Neural cell (in vitro differentiated cells): ENCODE results near the gene FRY. TPM values are rescaled to one million over a fixed set of nuclear protein-coding genes. Genes with fewer than 3 reads are reported as not detected.

Experiments
- H2AFZ ChIP-seq: fragments of 200-600, 300-800 bp; sonication (generic), shearing (Covaris generic); 2 replicates; pipeline ENCODE4 v1.6.0; 2014; ENCODE audit warnings: low read depth, mild to moderate bottlenecking, antibody characterized with exemption, low read length, moderate library complexity
- H3F3A ChIP-seq: fragments of 200-600 bp; shearing (Covaris generic); 2 replicates; pipeline ENCODE4 v1.6.1; 2016; ENCODE audit warnings: mild to moderate bottlenecking, moderate library complexity, mixed read lengths, antibody characterized with exemption, low read length; ENCODE audit not compliant: insufficient read depth, poor library complexity, severe bottlenecking
- H3K27ac ChIP-seq: fragments of 200-600, 300-800 bp; sonication (generic), shearing (Covaris generic); 2 replicates; pipeline ENCODE4 v1.5.1; 2014; ENCODE audit warnings: mild to moderate bottlenecking, low read length, moderate library complexity
- H3K27me3 ChIP-seq: fragments of 300-800, 200-600 bp; sonication (generic), shearing (Covaris generic); 2 replicates; pipeline ENCODE4 v1.6.0; 2014; ENCODE audit warnings: mild to moderate bottlenecking, low read depth, low read length, moderate library complexity; ENCODE audit not compliant: insufficient read depth
- H3K36me3 ChIP-seq: fragments of 300-800, 200-600 bp; sonication (generic), shearing (Covaris generic); 2 replicates; pipeline ENCODE4 v1.5.1; 2014; ENCODE audit warnings: mild to moderate bottlenecking, antibody characterized with exemption, low read length, moderate library complexity; ENCODE audit not compliant: insufficient read depth
- H3K4me2 ChIP-seq: fragments of 300-800, 200-600 bp; sonication (generic), shearing (Covaris generic); 2 replicates; pipeline ENCODE4 v1.6.0; 2014; ENCODE audit warnings: mild to moderate bottlenecking, low read length
- H3K4me3 ChIP-seq: fragments of 300-800, 200-600 bp; sonication (generic), shearing (Covaris generic); 2 replicates; pipeline ENCODE4 v1.5.1; 2014; ENCODE audit warnings: mild to moderate bottlenecking, low read length, moderate library complexity
- H3K79me2 ChIP-seq: fragments of 200-600 bp; shearing (Covaris generic); replicated peaks from 2 replicates; pipeline ENCODE4 v1.6.0; 2014; ENCODE audit warnings: mild to moderate bottlenecking, low read length, moderate library complexity; ENCODE audit not compliant: insufficient read depth
- H3K9ac ChIP-seq: fragments of 300-800, 200-600 bp; sonication (generic), shearing (Covaris generic); 2 replicates; pipeline ENCODE4 v1.6.1; 2016; ENCODE audit warnings: mild to moderate bottlenecking, low read length, mixed read lengths
- H3K9me2 ChIP-seq: fragments of 200-600 bp; shearing (Covaris generic); 2 replicates; pipeline ENCODE4 v1.6.1; 2016; ENCODE audit warnings: mild to moderate bottlenecking, low read length, mixed read lengths; ENCODE audit not compliant: insufficient read depth
- H3K9me3 ChIP-seq: fragments of 200-600, 300-800 bp; sonication (generic), shearing (Covaris generic); 2 replicates; pipeline ENCODE4 v1.6.1; 2016; ENCODE audit warnings: mild to moderate bottlenecking, mixed run types, low read length, moderate library complexity, mixed read lengths
- H4K20me1 ChIP-seq: fragments of 200-600 bp; shearing (Covaris generic); 2 replicates; pipeline ENCODE4 v1.6.1; 2016; ENCODE audit warnings: mild to moderate bottlenecking, mixed run types; ENCODE audit not compliant: insufficient read depth
- EP300 ChIP-seq: fragments of 450-650 bp; conservative IDR thresholded peaks from 2 replicates; pipeline ENCODE4 v1.6.1; 2014; ENCODE audit warnings: antibody characterized with exemption, mild to moderate bottlenecking, moderate library complexity; ENCODE audit not compliant: poor library complexity, severe bottlenecking
- EZH2 ChIP-seq: fragments of 200-600, 300-800 bp; shearing (Covaris generic), sonication (generic); IDR thresholded peaks from 2 replicates; pipeline ENCODE4 v1.6.1; 2014; ENCODE audit warnings: antibody characterized with exemption, low read length, borderline replicate concordance, mild to moderate bottlenecking; ENCODE audit not compliant: insufficient read depth, poor library complexity, severe bottlenecking
- MXI1 ChIP-seq: fragments of 450-650 bp; conservative IDR thresholded peaks from 2 replicates; pipeline ENCODE4 v1.6.1; 2014; ENCODE audit warnings: antibody characterized with exemption, mild to moderate bottlenecking; ENCODE audit not compliant: poor library complexity, severe bottlenecking
- POLR2AphosphoS5 ChIP-seq: IDR thresholded peaks from 2 replicates; pipeline ENCODE4 v1.6.1; 2012
- RAD21 ChIP-seq: fragments of 450-650 bp; conservative IDR thresholded peaks from 2 replicates; pipeline ENCODE4 v1.6.1; 2014; ENCODE audit warnings: antibody characterized with exemption, mild to moderate bottlenecking, moderate library complexity
- SMC3 ChIP-seq: fragments of 450-650 bp; conservative IDR thresholded peaks from 2 replicates; pipeline ENCODE4 v1.6.1; 2014; ENCODE audit warnings: antibody characterized with exemption, mild to moderate bottlenecking, moderate library complexity; ENCODE audit not compliant: poor library complexity
- TAF1 ChIP-seq: IDR thresholded peaks from 2 replicates; pipeline ENCODE4 v1.6.1; 2012; ENCODE audit warnings: low read depth
- polyA plus RNA-seq: library from polyadenylated mRNA; depleted of rRNA; stranded (reverse); fragments of >200 nt; gene quantifications from 2 replicates; pipeline ENCODE4 v1.2.3, GENCODE V29; 2014
- TF ChIP-seq, protein P1 (sequence below): IDR thresholded peaks from 2 replicates; pipeline ENCODE4 v1.6.1; 2012; ENCODE audit warnings: borderline replicate concordance
- TF ChIP-seq, protein P2 (sequence below): fragments of 450-650 bp; IDR thresholded peaks from 2 replicates; pipeline ENCODE4 v1.5.1; 2014; ENCODE audit warnings: antibody characterized with exemption, mild to moderate bottlenecking, moderate library complexity; ENCODE audit not compliant: poor library complexity, severe bottlenecking

Gene FRY
- polyA plus RNA-seq, 1 donor from 2014 or later = 49.3 TPM

- Histone ChIP-seq H3K4me3 (no peak overlapping the region), H3K4me2 (no peak overlapping the region), H3K36me3 (peaks cover 16% of the 10 kb centered on the region), H2AFZ (no peak overlapping the region), H3K27ac (no peak overlapping the region), H3K27me3 (no peaks in the 10 kb centered on the region), H3K9me3 (no peaks in the 10 kb centered on the region), H3K9ac (no peak overlapping the region), H3K9me2 (no peaks in the 10 kb centered on the region), H4K20me1 (no peaks in the 10 kb centered on the region), H3K79me2 (no peaks in the 10 kb centered on the region), H3F3A (no peaks in the 10 kb centered on the region)
- TF ChIP-seq TAF1 = no peak
- TF ChIP-seq, protein P1, sequence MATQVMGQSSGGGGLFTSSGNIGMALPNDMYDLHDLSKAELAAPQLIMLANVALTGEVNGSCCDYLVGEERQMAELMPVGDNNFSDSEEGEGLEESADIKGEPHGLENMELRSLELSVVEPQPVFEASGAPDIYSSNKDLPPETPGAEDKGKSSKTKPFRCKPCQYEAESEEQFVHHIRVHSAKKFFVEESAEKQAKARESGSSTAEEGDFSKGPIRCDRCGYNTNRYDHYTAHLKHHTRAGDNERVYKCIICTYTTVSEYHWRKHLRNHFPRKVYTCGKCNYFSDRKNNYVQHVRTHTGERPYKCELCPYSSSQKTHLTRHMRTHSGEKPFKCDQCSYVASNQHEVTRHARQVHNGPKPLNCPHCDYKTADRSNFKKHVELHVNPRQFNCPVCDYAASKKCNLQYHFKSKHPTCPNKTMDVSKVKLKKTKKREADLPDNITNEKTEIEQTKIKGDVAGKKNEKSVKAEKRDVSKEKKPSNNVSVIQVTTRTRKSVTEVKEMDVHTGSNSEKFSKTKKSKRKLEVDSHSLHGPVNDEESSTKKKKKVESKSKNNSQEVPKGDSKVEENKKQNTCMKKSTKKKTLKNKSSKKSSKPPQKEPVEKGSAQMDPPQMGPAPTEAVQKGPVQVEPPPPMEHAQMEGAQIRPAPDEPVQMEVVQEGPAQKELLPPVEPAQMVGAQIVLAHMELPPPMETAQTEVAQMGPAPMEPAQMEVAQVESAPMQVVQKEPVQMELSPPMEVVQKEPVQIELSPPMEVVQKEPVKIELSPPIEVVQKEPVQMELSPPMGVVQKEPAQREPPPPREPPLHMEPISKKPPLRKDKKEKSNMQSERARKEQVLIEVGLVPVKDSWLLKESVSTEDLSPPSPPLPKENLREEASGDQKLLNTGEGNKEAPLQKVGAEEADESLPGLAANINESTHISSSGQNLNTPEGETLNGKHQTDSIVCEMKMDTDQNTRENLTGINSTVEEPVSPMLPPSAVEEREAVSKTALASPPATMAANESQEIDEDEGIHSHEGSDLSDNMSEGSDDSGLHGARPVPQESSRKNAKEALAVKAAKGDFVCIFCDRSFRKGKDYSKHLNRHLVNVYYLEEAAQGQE = no peak
- TF ChIP-seq, protein P2, sequence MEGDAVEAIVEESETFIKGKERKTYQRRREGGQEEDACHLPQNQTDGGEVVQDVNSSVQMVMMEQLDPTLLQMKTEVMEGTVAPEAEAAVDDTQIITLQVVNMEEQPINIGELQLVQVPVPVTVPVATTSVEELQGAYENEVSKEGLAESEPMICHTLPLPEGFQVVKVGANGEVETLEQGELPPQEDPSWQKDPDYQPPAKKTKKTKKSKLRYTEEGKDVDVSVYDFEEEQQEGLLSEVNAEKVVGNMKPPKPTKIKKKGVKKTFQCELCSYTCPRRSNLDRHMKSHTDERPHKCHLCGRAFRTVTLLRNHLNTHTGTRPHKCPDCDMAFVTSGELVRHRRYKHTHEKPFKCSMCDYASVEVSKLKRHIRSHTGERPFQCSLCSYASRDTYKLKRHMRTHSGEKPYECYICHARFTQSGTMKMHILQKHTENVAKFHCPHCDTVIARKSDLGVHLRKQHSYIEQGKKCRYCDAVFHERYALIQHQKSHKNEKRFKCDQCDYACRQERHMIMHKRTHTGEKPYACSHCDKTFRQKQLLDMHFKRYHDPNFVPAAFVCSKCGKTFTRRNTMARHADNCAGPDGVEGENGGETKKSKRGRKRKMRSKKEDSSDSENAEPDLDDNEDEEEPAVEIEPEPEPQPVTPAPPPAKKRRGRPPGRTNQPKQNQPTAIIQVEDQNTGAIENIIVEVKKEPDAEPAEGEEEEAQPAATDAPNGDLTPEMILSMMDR = no peak
- no peak for TF ChIP-seq EZH2
- TF ChIP-seq SMC3 = no peak
- no peak for TF ChIP-seq MXI1
- TF ChIP-seq RAD21 = no peak
- no peak for TF ChIP-seq POLR2AphosphoS5
- no peak for TF ChIP-seq EP300
These were observed 144.4 kb downstream of the FRY start for GRCh38 chr13:32175943-32176342.

- Histone ChIP-seq H3K9me3 (no peaks in the 10 kb centered on the region), H3K9me2 (no peaks in the 10 kb centered on the region), H3K4me2 (no peak overlapping the region), H3K4me3 (no peak overlapping the region), H4K20me1 (no peaks in the 10 kb centered on the region), H3K27ac (no peak overlapping the region), H3F3A (no peaks in the 10 kb centered on the region), H2AFZ (no peak overlapping the region), H3K27me3 (no peaks in the 10 kb centered on the region), H3K9ac (no peak overlapping the region), H3K36me3 (peaks cover 14% of the 10 kb centered on the region), H3K79me2 (no peaks in the 10 kb centered on the region)
- TF ChIP-seq SMC3 (no peak), TAF1 (no peak)
These were observed 145.1 kb downstream of the FRY start for GRCh38 chr13:32176696-32177095.

DNA sequence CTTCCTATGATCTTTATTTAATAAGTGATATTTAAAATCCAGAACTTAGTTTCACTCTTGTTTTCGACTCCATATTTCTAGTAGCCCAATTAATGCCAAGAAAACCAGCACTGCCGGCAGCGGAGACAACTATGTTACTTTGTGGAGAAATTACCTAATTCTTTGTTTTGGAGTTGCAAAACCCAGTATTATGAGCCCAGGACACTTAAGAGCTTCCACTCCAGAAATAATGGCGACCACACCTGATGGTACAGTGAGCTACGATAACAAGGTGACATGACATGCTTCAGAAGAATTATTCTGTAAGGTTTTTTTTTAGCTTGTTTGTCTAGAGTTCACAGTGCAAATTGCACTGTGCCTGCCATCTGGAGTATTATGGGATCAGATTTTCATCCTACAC lies 147.2 kb downstream of the FRY start:
- no peak for TF ChIP-seq MXI1
- TF ChIP-seq SMC3 = no peak
- no peak for TF ChIP-seq EP300
- no peak for TF ChIP-seq TAF1
- TF ChIP-seq EZH2 = no peak
- TF ChIP-seq RAD21 = no peak
- H3K4me3 ChIP-seq = no peak overlapping the region
- no peaks in the 10 kb centered on the region for H3K27me3 ChIP-seq
- H3K9me2 ChIP-seq = no peaks in the 10 kb centered on the region
- H3K27ac ChIP-seq = no peak overlapping the region
- H2AFZ ChIP-seq = no peak overlapping the region
- no peaks in the 10 kb centered on the region for H4K20me1 ChIP-seq
- no peaks in the 10 kb centered on the region for H3F3A ChIP-seq
- H3K4me2 ChIP-seq = no peak overlapping the region
- no peaks in the 10 kb centered on the region for H3K79me2 ChIP-seq
- H3K9me3 ChIP-seq = no peaks in the 10 kb centered on the region
- H3K9ac ChIP-seq = no peak overlapping the region
- H3K36me3 ChIP-seq = peaks cover 12% of the 10 kb centered on the region
